Measurements from ENCODE around the gene ECHS1. TPM values are rescaled to one million over a fixed set of nuclear protein-coding genes. Genes with fewer than 3 reads are reported as not detected.
"Not testable (repeated sequence)": the region's sequence is repeated elsewhere in the genome, so short reads cannot be mapped to it uniquely, and the experiment has no call there.

The ECHS1 gene
- total RNA-seq, 2 experiments from 2014 or later, result 60.2 to 64.8 TPM

GRCh38 chr10:133385214-133385613 lies 12.1 kb upstream of the ECHS1 start:
- Mint-ChIP-seq H3K36me3 (peaks cover 8% of the 10 kb centered on the region), H3K9me3 (no peaks in the 10 kb centered on the region), H3K27me3 (no peaks in the 10 kb centered on the region), H3K27ac (no peak overlapping the region), H3K4me3 (no peak overlapping the region), H3K4me1 (ENCODE audit: low read depth) (peaks cover 18% of the 10 kb centered on the region)
- no peak for DNase-seq
- ChIA-PET CTCF (no interaction called here), POLR2A (no interaction called here)
- intact Hi-C loops (cut with micrococcal nuclease), result no loop called here

- intact Hi-C loops (cut with micrococcal nuclease), result no loop called here
- Mint-ChIP-seq H3K4me1 (ENCODE audit: low read depth) (peaks cover 11% of the 10 kb centered on the region), H3K4me3 (no peak overlapping the region), H3K27me3 (no peaks in the 10 kb centered on the region), H3K9me3 (no peaks in the 10 kb centered on the region), H3K36me3 (peaks cover 8% of the 10 kb centered on the region), H3K27ac (no peak overlapping the region)
- DNase-seq, result no peak
- POLR2A ChIA-PET, result no interaction called here
- CTCF ChIA-PET, result no interaction called here
These were observed 10.9 kb upstream of the ECHS1 start for GRCh38 chr10:133384071-133384470.

GRCh38 chr10:133383551-133383950 lies 10.4 kb upstream of the ECHS1 start:
- Mint-ChIP-seq H3K27me3 (no peaks in the 10 kb centered on the region), H3K4me1 (ENCODE audit: low read depth) (peaks cover 6% of the 10 kb centered on the region), H3K4me3 (no peak overlapping the region), H3K27ac (no peak overlapping the region), H3K36me3 (peaks cover 8% of the 10 kb centered on the region), H3K9me3 (no peaks in the 10 kb centered on the region)
- POLR2A ChIA-PET, result no interaction called here
- CTCF ChIA-PET, result no interaction called here
- intact Hi-C loops (cut with micrococcal nuclease), result no loop called here
- DNase-seq, result no peak

- Mint-ChIP-seq H3K27me3 (no peaks in the 10 kb centered on the region), H3K9me3 (no peaks in the 10 kb centered on the region), H3K36me3 (peaks cover 6% of the 10 kb centered on the region), H3K4me1 (ENCODE audit: low read depth) (no peaks in the 10 kb centered on the region), H3K4me3 (no peak overlapping the region), H3K27ac (no peak overlapping the region)
- ChIA-PET CTCF (interaction anchor here (1.9 kb wide), 1 partner anchor 51 kb away, joined by 6 read pairs; no protein-coding TSS in a partner anchor), POLR2A (no interaction called here)
- no peak for DNase-seq
- intact Hi-C loops (cut with micrococcal nuclease), result no loop called here
These were observed 7.9 kb upstream of the ECHS1 start for GRCh38 chr10:133381036-133381435.

- Mint-ChIP-seq H3K27me3 (no peaks in the 10 kb centered on the region), H3K36me3 (peaks cover 6% of the 10 kb centered on the region), H3K4me1 (ENCODE audit: low read depth) (no peaks in the 10 kb centered on the region), H3K4me3 (peak overlapping the region; percentile 63), H3K9me3 (no peaks in the 10 kb centered on the region), H3K27ac (no peak overlapping the region)
- ChIA-PET CTCF (interaction anchor here (1.2 kb wide), 1 partner anchor 50 kb away, joined by 5 read pairs; no protein-coding TSS in a partner anchor), POLR2A (no interaction called here)
- no peak for DNase-seq
- intact Hi-C loops (cut with micrococcal nuclease), result loop anchor here (1.0 to 5.0 kb wide), 3 partner anchors 9 to 73 kb away; partner anchors contain the start of genes MTG1, TUBGCP2 and ZNF511
These were observed 6.9 kb upstream of the ECHS1 start for GRCh38 chr10:133379801-133380666.

- Mint-ChIP-seq H3K36me3 (peaks cover 2% of the 10 kb centered on the region), H3K27ac (no peak within 1 kb of the TSS), H3K9me3 (no peaks in the 10 kb centered on the region), H3K27me3 (no peaks in the 10 kb centered on the region), H3K4me3 (peak within 1 kb of the TSS; percentile 73), H3K4me1 (ENCODE audit: low read depth) (no peaks in the 10 kb centered on the region)
- DNase-seq, result peak; percentile 79
- ChIA-PET CTCF (interaction anchor here (1.2 kb wide), 1 partner anchor 50 kb away, joined by 5 read pairs; no protein-coding TSS in a partner anchor), POLR2A (interaction anchor here (1.4 kb wide), 1 partner anchor 12 kb away, joined by 3 read pairs; no protein-coding TSS in a partner anchor)
- intact Hi-C loops (cut with micrococcal nuclease), result loop anchor here (1.0 to 5.0 kb wide), 3 partner anchors 10 to 72 kb away; partner anchors contain the start of genes MTG1, TUBGCP2 and ZNF511
These were observed 6.1 kb upstream of the ECHS1 start, which contains the start of gene PAOX for GRCh38 chr10:133379152-133379800. Gene PAOX (plus strand): TSS chr10:133379262. CDS start chr10:133379317, 55 bp downstream.

GRCh38 chr10:133378251-133379096 lies 5.3 kb upstream of the ECHS1 start:
- Mint-ChIP-seq H3K4me1 (ENCODE audit: low read depth) (peaks cover 2% of the 10 kb centered on the region), H3K4me3 (peak overlapping the region; percentile 73), H3K9me3 (no peaks in the 10 kb centered on the region), H3K36me3 (no peaks in the 10 kb centered on the region), H3K27ac (no peak overlapping the region), H3K27me3 (no peaks in the 10 kb centered on the region)
- ChIA-PET CTCF (interaction anchor here (0.8 kb wide), 1 partner anchor 12 kb away, joined by 3 read pairs; no protein-coding TSS in a partner anchor), POLR2A (interaction anchor here (1.4 kb wide), 1 partner anchor 13 kb away, joined by 3 read pairs; no protein-coding TSS in a partner anchor)
- DNase-seq, result peak; percentile 71
- intact Hi-C loops (cut with micrococcal nuclease), result loop anchor here (1.0 to 5.0 kb wide), 3 partner anchors 11 to 71 kb away; partner anchors contain the start of genes MTG1, TUBGCP2 and ZNF511

GRCh38 chr10:133377818-133378250 lies 4.7 kb upstream of the ECHS1 start:
- Mint-ChIP-seq H3K36me3 (no peaks in the 10 kb centered on the region), H3K27me3 (no peaks in the 10 kb centered on the region), H3K9me3 (no peaks in the 10 kb centered on the region), H3K27ac (no peak overlapping the region), H3K4me1 (ENCODE audit: low read depth) (peaks cover 2% of the 10 kb centered on the region), H3K4me3 (peak overlapping the region; percentile 73)
- ChIA-PET POLR2A (interaction anchor here (1.4 kb wide), 1 partner anchor 13 kb away, joined by 3 read pairs; no protein-coding TSS in a partner anchor), CTCF (interaction anchor here (0.8 kb wide), 1 partner anchor 13 kb away, joined by 3 read pairs; no protein-coding TSS in a partner anchor)
- DNase-seq, result no peak
- intact Hi-C loops (cut with micrococcal nuclease), result loop anchor here (2.0 to 5.0 kb wide), 2 partner anchors 17 to 71 kb away; partner anchors contain the start of genes MTG1, TUBGCP2 and ZNF511

GRCh38 chr10:133377025-133377817 lies 4.1 kb upstream of the ECHS1 start:
- Mint-ChIP-seq H3K36me3 (no peaks in the 10 kb centered on the region), H3K9me3 (no peaks in the 10 kb centered on the region), H3K27me3 (no peaks in the 10 kb centered on the region), H3K4me3 (peak overlapping the region; percentile 20), H3K27ac (no peak overlapping the region), H3K4me1 (ENCODE audit: low read depth) (peaks cover 2% of the 10 kb centered on the region)
- ChIA-PET CTCF (no interaction called here), POLR2A (no interaction called here)
- intact Hi-C loops (cut with micrococcal nuclease), result loop anchor here (5.0 kb wide), 1 partner anchor 70 kb away; the partner anchor contains the start of genes TUBGCP2 and ZNF511
- DNase-seq, result no peak

- H3K9me3 Mint-ChIP-seq; H3K27me3 Mint-ChIP-seq; H3K4me1 Mint-ChIP-seq (ENCODE audit: low read depth); H3K36me3 Mint-ChIP-seq; POLR2A ChIA-PET; DNase-seq; H3K4me3 Mint-ChIP-seq; H3K27ac Mint-ChIP-seq; CTCF ChIA-PET: not testable (repeated sequence)
- intact Hi-C loops (cut with micrococcal nuclease), result loop anchor here (5.0 kb wide), 1 partner anchor 69 kb away; the partner anchor contains the start of genes TUBGCP2 and ZNF511
These were observed 3.0 kb upstream of the ECHS1 start for GRCh38 chr10:133376183-133376582.
